Measurements from ENCODE around the gene MICU1. TPM values are rescaled to one million over a fixed set of nuclear protein-coding genes. Genes with fewer than 3 reads are reported as not detected.

Gene MICU1
- total RNA-seq, 1 experiment from 2014 or later: 36.0 TPM

DNA sequence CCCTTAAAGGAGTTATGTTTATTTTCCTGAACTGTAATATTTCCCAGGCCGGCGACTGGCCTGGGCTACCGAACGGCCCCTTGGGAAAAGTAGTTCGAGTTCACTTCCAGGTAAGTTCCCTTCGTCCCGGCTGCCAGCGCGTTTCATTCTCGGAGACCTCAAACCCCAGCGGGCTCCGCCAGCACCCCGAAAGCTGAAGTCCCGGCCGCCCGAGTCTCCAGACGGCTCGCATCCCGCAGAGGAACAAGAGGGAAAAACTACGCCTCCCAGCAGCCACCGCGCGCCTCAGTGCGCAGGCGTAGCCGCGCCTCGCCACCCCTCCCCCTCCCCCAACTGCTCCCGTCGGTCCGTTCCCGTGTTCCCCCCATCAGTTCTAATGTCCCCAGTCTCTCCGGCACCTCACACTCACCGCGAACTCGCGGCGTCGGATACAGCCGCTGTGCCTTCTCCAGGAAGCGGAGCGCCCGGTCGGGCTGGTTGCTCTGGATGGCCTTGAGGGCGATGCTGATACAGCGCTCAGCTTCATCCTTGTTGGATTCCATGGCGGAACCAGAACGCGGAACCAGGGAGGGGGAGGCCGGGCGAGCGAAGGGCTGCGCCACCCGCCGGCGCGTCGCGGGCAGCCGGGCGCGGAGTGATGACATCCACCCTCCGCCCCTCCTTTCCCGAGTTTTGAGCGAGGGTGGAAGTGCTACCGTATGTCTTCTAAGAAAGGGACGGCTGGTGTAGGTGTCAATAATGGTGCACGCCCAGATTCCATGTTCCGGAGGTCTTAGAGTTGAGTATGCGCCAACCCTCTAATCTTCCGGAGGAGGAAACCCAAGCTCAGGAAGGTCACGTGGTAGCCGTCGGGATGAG lies 271.3 kb downstream of the MICU1 start, which contains the start of gene DNAJB12 (continued):
- TF ChIP-seq, protein P1, sequence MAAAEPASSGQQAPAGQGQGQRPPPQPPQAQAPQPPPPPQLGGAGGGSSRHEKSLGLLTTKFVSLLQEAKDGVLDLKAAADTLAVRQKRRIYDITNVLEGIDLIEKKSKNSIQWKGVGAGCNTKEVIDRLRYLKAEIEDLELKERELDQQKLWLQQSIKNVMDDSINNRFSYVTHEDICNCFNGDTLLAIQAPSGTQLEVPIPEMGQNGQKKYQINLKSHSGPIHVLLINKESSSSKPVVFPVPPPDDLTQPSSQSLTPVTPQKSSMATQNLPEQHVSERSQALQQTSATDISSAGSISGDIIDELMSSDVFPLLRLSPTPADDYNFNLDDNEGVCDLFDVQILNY (CRISPR knock-in tag; IDR thresholded peaks at IDR 0.05): peak; percentile 75
- TF ChIP-seq, protein P2, sequence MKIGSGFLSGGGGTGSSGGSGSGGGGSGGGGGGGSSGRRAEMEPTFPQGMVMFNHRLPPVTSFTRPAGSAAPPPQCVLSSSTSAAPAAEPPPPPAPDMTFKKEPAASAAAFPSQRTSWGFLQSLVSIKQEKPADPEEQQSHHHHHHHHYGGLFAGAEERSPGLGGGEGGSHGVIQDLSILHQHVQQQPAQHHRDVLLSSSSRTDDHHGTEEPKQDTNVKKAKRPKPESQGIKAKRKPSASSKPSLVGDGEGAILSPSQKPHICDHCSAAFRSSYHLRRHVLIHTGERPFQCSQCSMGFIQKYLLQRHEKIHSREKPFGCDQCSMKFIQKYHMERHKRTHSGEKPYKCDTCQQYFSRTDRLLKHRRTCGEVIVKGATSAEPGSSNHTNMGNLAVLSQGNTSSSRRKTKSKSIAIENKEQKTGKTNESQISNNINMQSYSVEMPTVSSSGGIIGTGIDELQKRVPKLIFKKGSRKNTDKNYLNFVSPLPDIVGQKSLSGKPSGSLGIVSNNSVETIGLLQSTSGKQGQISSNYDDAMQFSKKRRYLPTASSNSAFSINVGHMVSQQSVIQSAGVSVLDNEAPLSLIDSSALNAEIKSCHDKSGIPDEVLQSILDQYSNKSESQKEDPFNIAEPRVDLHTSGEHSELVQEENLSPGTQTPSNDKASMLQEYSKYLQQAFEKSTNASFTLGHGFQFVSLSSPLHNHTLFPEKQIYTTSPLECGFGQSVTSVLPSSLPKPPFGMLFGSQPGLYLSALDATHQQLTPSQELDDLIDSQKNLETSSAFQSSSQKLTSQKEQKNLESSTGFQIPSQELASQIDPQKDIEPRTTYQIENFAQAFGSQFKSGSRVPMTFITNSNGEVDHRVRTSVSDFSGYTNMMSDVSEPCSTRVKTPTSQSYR (CRISPR knock-in tag; IDR thresholded peaks at IDR 0.05): peak; percentile 99
- TF ChIP-seq ZBTB21 (CRISPR knock-in tag; IDR thresholded peaks at IDR 0.05; ENCODE audit: borderline replicate concordance) (no peak), TP53 (CRISPR knock-in tag; IDR thresholded peaks at IDR 0.05) (no peak), GTF2I (CRISPR knock-in tag; conservative IDR thresholded peaks at IDR 0.05) (no peak), GRHL2 (CRISPR knock-in tag; IDR thresholded peaks at IDR 0.05; ENCODE audit: insufficient replicate concordance, severe bottlenecking) (no peak), JUN (CRISPR knock-in tag; IDR thresholded peaks at IDR 0.05) (peak; percentile 14; the same call in 1 of the 2 replicates), NR3C1 (CRISPR knock-in tag; conservative IDR thresholded peaks at IDR 0.05; ENCODE audit: low read depth) (no peak), CBFB (CRISPR knock-in tag; IDR thresholded peaks at IDR 0.05; ENCODE audit: low read depth) (no peak), RORB (CRISPR knock-in tag; IDR thresholded peaks at IDR 0.05) (no peak), IRF2 (CRISPR knock-in tag; IDR thresholded peaks at IDR 0.05; ENCODE audit: borderline replicate concordance, low read depth) (no peak), ETV6 (CRISPR knock-in tag; IDR thresholded peaks at IDR 0.05) (peak; percentile 66; the same call in 1 of the 2 replicates), EMX1 (CRISPR knock-in tag; IDR thresholded peaks at IDR 0.05) (0 out of 2 replicates have a peak, but pooled peaks have one; percentile 80), ESRRA (CRISPR knock-in tag; IDR thresholded peaks at IDR 0.05; ENCODE audit: borderline replicate concordance) (0 out of 2 replicates have a peak, but pooled peaks have one; percentile 39)
- TF ChIP-seq, protein P3, sequence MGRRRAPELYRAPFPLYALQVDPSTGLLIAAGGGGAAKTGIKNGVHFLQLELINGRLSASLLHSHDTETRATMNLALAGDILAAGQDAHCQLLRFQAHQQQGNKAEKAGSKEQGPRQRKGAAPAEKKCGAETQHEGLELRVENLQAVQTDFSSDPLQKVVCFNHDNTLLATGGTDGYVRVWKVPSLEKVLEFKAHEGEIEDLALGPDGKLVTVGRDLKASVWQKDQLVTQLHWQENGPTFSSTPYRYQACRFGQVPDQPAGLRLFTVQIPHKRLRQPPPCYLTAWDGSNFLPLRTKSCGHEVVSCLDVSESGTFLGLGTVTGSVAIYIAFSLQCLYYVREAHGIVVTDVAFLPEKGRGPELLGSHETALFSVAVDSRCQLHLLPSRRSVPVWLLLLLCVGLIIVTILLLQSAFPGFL (CRISPR knock-in tag; IDR thresholded peaks at IDR 0.05; ENCODE audit: borderline replicate concordance): no peak
- TF ChIP-seq, protein P4, sequence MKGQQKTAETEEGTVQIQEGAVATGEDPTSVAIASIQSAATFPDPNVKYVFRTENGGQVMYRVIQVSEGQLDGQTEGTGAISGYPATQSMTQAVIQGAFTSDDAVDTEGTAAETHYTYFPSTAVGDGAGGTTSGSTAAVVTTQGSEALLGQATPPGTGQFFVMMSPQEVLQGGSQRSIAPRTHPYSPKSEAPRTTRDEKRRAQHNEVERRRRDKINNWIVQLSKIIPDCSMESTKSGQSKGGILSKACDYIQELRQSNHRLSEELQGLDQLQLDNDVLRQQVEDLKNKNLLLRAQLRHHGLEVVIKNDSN (CRISPR knock-in tag; IDR thresholded peaks at IDR 0.05): peak; percentile 89
- TF ChIP-seq, protein P5, sequence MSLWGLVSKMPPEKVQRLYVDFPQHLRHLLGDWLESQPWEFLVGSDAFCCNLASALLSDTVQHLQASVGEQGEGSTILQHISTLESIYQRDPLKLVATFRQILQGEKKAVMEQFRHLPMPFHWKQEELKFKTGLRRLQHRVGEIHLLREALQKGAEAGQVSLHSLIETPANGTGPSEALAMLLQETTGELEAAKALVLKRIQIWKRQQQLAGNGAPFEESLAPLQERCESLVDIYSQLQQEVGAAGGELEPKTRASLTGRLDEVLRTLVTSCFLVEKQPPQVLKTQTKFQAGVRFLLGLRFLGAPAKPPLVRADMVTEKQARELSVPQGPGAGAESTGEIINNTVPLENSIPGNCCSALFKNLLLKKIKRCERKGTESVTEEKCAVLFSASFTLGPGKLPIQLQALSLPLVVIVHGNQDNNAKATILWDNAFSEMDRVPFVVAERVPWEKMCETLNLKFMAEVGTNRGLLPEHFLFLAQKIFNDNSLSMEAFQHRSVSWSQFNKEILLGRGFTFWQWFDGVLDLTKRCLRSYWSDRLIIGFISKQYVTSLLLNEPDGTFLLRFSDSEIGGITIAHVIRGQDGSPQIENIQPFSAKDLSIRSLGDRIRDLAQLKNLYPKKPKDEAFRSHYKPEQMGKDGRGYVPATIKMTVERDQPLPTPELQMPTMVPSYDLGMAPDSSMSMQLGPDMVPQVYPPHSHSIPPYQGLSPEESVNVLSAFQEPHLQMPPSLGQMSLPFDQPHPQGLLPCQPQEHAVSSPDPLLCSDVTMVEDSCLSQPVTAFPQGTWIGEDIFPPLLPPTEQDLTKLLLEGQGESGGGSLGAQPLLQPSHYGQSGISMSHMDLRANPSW (CRISPR knock-in tag; conservative IDR thresholded peaks at IDR 0.05; ENCODE audit: low read depth): no peak
- TF ChIP-seq, protein P6, sequence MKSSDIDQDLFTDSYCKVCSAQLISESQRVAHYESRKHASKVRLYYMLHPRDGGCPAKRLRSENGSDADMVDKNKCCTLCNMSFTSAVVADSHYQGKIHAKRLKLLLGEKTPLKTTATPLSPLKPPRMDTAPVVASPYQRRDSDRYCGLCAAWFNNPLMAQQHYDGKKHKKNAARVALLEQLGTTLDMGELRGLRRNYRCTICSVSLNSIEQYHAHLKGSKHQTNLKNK (CRISPR knock-in tag; IDR thresholded peaks at IDR 0.05): no peak
- TF ChIP-seq, protein P7, sequence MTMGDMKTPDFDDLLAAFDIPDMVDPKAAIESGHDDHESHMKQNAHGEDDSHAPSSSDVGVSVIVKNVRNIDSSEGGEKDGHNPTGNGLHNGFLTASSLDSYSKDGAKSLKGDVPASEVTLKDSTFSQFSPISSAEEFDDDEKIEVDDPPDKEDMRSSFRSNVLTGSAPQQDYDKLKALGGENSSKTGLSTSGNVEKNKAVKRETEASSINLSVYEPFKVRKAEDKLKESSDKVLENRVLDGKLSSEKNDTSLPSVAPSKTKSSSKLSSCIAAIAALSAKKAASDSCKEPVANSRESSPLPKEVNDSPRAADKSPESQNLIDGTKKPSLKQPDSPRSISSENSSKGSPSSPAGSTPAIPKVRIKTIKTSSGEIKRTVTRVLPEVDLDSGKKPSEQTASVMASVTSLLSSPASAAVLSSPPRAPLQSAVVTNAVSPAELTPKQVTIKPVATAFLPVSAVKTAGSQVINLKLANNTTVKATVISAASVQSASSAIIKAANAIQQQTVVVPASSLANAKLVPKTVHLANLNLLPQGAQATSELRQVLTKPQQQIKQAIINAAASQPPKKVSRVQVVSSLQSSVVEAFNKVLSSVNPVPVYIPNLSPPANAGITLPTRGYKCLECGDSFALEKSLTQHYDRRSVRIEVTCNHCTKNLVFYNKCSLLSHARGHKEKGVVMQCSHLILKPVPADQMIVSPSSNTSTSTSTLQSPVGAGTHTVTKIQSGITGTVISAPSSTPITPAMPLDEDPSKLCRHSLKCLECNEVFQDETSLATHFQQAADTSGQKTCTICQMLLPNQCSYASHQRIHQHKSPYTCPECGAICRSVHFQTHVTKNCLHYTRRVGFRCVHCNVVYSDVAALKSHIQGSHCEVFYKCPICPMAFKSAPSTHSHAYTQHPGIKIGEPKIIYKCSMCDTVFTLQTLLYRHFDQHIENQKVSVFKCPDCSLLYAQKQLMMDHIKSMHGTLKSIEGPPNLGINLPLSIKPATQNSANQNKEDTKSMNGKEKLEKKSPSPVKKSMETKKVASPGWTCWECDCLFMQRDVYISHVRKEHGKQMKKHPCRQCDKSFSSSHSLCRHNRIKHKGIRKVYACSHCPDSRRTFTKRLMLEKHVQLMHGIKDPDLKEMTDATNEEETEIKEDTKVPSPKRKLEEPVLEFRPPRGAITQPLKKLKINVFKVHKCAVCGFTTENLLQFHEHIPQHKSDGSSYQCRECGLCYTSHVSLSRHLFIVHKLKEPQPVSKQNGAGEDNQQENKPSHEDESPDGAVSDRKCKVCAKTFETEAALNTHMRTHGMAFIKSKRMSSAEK (CRISPR knock-in tag; IDR thresholded peaks at IDR 0.05; ENCODE audit: borderline replicate concordance): no peak
